Sciatic nerve (tissue), 2 donors: ENCODE data around the gene SNRPD1. TPM values are rescaled to one million over a fixed set of nuclear protein-coding genes. Genes with fewer than 3 reads are reported as not detected.
"Not testable (repeated sequence)": the region's sequence is repeated elsewhere in the genome, so short reads cannot be mapped to it uniquely, and the experiment has no call there.

ENCODE experiments used
- ATAC-seq: fragments of 200-7000 bp; cut with Tn5 transposase; one replicate; pipeline ENCODE4 v1.9.1; 2020; ENCODE audit warnings: mild to moderate bottlenecking, moderate library complexity
- DNase-seq: peaks from one replicate; pipeline ENCODE4 v3.0.0-alpha.2; 2020; ENCODE audit warnings: low spot score
- intact Hi-C: fragments of 100-400 bp; cut with DNase I; formaldehyde crosslinking; loops from one replicate; pipeline ENCODE4 v1.14.2; 2022
- total RNA-seq: library from RNA; stranded (reverse); fragmentation: NEBNext Ultra II Directional; extraction: Animal tissue kit (Norgen Biotek cat#: 25700); gene quantifications from one replicate; pipeline ENCODE4 v1.2.1, GENCODE V29; 2021
- donor health status: DM: no; HTN: no; CAD: no.
- donor health status: DM: no; HTN: no; CAD: no.

The SNRPD1 gene
- total RNA-seq, result 28.2 TPM

DNA sequence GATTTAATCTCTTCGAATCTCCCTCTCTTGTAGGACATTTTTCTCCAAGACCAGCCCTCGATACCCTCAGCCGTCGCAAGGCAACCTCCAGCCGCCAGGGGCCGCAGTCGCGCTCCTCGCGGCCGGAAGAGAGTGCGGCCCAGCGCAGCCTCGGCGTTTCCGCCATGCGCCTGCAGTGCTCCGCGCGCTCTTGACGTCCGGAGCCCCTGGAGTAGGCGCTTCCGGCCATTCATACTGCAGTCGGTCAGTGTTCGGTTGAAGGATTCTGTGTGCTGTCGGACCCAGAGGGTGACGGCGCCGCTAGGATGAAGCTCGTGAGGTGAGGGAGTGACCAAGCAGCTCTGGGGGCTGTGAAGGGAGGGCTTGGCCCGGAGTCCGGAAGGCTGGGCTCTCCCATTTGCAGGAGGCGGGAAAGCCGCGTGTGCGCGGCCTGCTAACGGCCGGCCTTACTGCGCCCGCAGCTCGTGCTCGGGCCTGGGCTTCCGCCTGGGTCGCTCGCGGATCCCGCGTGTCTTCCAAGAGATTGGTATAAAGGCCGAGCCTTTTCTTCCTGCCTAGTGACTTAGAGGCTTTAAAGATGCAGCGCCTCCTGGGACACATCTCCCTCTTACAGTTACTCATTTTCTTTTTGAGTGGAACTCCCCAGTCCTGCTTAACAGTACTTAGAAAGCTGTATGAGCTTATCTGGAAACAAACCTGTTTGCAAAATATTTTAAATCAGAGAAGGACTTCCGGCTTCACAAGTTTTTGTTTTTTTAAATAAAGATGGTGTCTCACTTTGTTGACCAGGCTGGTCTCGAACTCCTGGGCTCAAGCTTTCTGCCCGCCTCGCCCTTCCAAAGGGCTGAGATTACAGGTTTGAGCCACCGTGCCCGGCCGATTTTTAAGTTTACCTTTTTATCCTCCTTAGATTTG is at the start of gene SNRPD1:
Gene SNRPD1 (plus strand): TSS at position 190 of the 915 bp plus-strand sequence. CDS start 116 bp downstream, at position 306.
- ATAC-seq, result peak; percentile 99
- peak; percentile 90 for DNase-seq
- intact Hi-C loops, result no loop called here

DNA sequence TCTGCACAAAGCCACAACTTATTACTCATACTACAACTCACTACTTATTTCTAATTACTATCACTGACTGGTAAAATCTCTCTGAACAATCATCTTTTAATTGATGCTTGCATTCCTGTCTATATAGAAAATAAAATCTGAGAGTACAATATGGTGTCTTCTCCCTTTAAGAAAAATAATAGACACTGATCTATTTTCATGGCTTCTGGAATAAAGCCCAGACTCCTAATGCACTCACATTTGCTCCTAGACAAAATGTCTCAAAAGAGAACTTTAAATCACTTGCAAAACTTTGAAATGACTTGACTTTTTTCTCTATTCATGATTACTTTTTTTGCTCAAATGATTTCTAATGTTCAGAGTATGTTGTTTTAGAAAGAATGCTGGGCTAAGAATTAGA is 40.3 kb upstream of the SNRPD1 start:
- intact Hi-C loops, result no loop called here
- DNase-seq, result no peak
- no peak for ATAC-seq

GRCh38 chr18:21575656-21576055 is 36.5 kb upstream of the SNRPD1 start:
- intact Hi-C loops, result no loop called here
- DNase-seq (no peak), ATAC-seq (no peak)

DNA sequence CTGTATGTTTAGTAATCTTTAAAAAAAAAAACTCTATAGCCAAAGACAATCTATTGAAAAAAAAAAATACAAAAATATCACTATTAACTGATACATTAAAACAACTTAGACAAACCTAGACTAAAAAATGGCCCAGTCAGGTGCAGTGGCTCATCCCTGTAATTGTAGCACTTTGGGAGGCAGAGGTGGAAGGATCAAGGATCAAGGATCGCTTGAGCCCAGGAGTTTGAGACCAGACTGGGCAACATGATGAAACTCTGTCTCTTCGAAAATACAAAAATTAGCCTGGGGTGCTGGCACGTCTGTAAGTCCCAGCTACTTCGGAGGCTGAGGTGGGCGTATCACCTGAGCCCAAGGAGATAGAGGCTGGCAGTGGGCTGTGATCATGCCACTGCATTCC is 27.7 kb upstream of the SNRPD1 start:
- ATAC-seq (no peak), DNase-seq (no peak)
- intact Hi-C loops, result no loop called here

GRCh38 chr18:21592361-21592760 is 19.8 kb upstream of the SNRPD1 start:
- intact Hi-C loops, result not testable (repeated sequence)

GRCh38 chr18:21593540-21594257 is 18.4 kb upstream of the SNRPD1 start:
- intact Hi-C loops, result no loop called here
- DNase-seq (no peak), ATAC-seq (no peak)

More at GRCh38 chr18:21592361-21592760, 19.8 kb upstream of the SNRPD1 start:
- not testable (repeated sequence) for ATAC-seq, DNase-seq

DNA sequence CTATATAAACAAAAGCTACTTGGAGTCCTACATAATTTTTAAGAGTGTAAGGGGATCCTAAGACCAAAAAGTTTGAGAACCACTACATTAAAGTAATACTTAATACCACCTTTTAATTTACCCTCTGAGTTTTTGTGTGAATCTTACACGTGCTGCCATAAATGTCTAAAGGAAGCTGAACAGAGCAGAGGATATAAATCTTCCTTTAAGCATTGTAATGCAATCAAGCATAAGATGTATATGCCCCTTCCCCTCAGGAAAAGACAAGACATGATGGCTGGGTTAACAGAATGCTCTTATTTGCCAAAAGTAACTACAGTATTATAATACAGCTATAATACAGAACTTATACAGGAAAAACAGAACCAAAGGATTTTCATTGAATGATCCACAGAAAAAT is 14.5 kb upstream of the SNRPD1 start:
- intact Hi-C loops, result no loop called here
- no peak for DNase-seq
- ATAC-seq, result no peak

- DNase-seq (no peak), ATAC-seq (no peak)
- intact Hi-C loops, result no loop called here
Measured at GRCh38 chr18:21598726-21599584, 13.2 kb upstream of the SNRPD1 start.

DNA sequence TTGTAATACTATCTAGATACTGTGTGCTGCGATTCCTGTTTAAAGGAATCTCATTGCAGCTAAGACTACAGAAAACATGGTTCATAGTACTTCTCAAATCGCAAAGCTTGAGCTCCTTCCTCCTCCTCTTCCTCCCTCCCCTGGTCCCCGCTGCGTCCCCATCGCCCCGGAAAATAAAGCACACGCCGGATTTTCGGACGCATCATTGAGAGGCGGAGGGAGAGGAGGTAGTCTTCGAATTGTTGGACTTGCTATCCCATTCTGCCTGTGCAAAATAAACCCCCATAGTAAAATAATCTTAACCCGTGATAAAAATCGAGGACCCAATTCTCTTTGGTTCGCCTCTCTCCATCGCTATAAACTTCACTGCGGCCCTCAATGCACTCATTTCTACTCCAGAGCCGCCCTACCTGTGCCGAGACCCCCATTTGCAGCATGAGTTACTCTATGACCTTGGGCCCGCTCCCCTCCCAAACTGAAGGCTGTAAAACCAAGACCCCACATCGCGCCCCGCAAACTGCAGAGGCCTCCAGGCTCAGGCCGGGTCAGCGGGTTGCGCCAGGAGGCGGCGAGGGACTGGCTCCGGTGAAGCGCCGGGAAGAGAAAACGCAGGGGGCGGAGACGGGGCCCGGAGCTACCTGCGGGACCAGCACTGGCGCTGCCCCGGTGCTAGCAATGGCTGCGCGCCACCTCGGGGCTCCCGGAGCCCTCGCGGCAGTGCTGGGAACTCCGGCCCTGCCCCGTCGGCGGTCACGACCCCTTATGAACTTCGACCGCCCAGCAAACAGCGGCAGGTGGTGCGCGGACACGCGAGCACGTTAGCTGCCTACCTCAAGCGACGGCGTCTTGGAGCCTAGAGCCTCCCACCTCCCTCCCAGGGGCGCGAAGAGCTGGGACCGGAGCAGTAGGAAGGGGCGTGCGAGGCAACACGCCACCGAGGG is 12.3 kb upstream of the SNRPD1 start:
- intact Hi-C loops, result no loop called here
- ATAC-seq (peak; percentile 77), DNase-seq (no peak)

DNA sequence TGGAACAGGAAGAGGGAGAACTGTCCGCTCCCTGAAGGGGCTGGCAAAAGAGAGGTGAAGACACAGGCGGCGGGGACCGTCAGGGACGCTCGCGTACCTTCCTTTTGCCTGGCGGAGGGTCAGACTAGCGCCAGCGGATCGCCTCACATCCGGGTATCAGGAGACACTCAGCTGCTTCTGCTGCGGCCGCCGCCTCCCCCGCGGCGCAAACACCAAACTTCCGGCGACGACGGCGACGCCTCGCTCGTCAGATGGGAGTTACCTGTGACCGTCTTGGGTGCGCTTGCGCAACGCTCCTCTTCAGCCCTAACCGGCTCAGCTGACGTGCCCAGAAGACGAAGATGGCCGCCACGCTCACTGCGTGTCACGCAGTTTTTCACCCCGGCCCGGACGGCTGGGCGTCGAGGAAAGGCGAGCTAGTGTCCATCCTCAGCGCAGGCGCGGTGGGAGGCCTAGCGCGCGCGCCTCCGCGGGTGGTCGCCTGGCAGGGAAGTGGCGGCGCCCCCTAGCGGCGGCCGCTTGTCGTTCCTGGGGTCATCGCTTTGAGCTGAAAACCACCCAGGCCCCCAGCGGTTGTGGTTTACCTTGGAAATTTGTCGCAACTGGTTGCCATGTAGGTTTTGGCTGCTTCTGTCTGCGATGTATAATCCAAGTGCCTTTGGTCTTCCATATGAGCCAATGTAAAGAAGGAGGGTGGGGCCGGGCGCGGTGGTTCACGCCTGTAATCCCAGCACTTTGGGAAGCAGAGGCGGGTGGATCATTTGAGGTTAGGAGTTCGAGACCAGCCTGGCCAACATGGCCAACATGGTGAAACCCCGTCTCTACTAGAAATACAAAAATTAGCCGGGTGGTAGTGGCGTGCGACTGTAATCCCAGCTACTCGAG is 11.3 kb upstream of the SNRPD1 start, which contains the start of gene ESCO1:
Gene ESCO1 (minus strand): TSS at position 179 of the 885 bp plus-strand sequence. CDS start 25,861 bp downstream, outside the sequence.
- ATAC-seq (peak; percentile 97), DNase-seq (peak; percentile 94)
- intact Hi-C loops, result no loop called here

DNA sequence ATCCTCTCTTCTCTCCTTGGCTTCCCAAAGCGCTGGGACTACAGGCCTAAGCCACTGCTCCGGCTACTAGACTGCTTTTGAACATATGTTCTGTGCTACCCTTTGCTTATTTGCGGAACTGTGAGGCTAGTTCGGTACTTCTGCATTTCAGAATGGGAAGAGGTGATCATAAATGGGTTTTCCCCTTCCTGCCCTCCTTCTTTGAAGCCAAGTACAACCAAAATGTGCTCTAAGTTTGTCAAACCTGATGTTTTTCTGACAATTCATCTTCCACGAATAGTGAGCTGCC is 9.9 kb upstream of the SNRPD1 start:
- no peak for DNase-seq
- intact Hi-C loops, result no loop called here
- no peak for ATAC-seq

DNA sequence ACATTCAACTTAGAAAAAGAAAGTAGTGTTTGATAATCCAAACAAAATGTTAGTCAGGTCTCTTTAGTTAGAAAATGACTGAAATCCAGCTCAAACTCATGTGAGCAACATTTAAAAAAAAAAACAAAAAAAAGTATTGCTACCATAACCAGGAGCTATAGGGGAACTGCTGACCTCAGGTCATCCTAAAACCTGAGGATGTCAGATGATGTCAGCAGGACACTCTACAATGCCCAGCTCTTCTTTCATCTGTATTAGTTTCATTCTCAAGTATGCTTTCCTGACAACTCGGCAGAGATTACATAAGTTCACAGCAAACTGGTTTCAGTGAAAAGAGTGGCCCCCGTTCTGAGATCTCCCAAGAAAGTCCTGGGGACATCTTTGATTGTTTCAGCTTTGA is 7.4 kb upstream of the SNRPD1 start:
- intact Hi-C loops, result no loop called here
- DNase-seq, result no peak
- ATAC-seq, result no peak

DNA sequence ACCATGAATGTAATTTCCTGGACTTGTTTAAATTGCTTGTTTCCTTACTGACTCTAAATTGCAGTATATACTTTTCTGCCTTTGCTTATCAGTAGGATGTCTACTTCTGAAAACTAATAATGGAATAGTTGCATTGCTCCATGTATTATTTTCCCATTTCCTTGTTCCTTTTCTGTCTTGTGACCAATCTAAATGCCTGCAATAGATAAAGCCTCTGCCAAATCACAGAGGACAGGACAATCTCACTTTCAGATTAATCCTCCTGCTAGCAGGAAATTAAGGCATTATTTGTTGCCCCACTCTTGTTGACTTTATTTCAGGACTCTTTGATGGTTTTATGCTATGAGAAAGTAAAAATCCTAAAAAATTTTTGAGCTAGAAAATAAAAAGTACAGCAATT is 6.9 kb upstream of the SNRPD1 start:
- intact Hi-C loops, result no loop called here
- ATAC-seq (no peak), DNase-seq (no peak)

GRCh38 chr18:21611401-21612124 is 551 bp upstream of the SNRPD1 start:
- ATAC-seq, result peak; percentile 13
- intact Hi-C loops, DNase-seq: not testable (repeated sequence)

DNA sequence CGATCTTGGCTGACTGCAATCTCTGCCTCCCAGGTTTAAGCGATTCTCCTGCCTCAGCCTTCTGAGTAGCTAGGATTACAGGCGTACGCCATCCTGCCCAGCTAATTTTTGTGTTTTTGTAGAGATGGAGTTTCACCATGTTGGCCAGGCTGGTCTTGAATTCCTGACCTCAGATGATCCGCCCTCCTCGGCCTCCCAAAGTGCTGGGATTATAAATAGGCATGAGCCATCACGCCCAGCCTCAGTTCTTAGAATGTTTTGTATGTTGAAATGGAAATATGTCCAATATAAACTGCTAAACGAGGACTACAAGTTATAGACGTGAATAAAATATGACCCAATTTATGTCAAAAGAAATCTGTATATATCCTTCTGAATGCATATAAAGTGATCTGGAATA is 9.5 kb downstream of the SNRPD1 start:
- intact Hi-C loops, DNase-seq, ATAC-seq: not testable (repeated sequence)

DNA sequence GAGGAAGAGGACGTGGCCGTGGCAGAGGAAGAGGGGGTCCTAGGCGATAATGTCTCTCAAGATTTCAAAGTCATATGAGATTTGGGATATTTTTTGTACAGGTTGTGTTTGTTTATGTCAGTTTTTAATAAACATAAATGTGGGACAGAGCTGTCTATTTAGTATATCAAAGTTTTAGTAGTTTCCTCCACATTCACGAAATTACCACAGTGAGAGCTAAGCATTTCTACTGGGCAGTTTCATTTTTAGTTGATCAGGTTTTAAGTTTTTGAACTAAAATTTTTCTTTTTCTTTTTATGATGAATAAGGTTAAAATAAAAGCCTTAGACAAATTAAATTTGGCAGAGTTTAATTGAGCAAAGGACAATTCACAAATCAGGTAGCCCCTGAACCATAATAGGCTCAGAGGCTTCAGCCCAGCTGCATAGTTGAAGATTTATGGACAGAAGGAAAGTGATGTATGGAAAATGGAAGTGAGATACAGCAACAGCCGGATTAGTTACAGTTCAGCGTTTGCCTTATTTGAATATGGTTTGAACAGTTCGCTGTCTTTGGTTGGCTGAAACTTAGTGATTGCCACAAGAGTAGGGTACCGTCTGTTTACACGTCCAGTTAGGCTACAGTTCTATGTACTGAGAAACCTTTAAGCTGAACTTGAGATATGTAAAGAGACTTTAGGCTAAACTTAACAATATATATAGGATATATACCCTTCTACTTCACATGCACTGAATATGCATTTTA is 17.1 kb downstream of the SNRPD1 start:
- intact Hi-C loops, result no loop called here
- DNase-seq, result no peak
- no peak for ATAC-seq
